ENCODE results near the gene IQCN.

Gene IQCN

DNA sequence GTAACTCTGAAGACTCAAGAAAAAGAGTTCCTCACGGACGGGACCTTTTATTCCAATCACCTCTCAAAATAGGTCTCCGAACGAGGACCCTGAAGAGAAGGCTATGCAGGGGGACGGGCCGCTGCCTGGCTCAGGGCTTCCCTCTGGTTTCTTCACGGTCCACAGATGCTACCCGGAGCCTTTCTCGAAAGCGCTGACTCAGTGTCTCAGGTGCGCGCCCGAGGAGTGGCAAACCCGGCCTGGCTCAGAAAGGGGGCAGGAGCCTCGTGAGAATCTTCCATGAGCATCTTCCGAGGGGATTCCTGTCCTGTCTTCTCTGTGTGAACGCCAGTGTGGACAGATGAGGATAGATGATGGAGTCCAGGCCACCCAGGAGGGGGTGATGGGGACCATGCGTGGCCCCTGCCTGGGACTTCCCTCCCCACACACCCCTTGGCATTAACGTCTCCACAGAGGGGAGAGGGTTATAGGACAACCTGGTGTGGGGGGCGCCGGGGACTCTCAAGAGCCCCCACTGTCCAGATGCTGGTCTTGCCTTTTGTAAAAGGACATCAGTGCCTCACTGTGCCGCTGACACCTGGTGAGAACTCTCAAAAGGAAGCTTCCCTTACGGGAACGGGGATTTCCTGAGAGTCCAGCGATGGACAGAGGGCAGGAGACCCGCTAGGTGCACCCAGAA lies 32.1 kb upstream of the IQCN start:
- DNase-seq, result no peak

DNA sequence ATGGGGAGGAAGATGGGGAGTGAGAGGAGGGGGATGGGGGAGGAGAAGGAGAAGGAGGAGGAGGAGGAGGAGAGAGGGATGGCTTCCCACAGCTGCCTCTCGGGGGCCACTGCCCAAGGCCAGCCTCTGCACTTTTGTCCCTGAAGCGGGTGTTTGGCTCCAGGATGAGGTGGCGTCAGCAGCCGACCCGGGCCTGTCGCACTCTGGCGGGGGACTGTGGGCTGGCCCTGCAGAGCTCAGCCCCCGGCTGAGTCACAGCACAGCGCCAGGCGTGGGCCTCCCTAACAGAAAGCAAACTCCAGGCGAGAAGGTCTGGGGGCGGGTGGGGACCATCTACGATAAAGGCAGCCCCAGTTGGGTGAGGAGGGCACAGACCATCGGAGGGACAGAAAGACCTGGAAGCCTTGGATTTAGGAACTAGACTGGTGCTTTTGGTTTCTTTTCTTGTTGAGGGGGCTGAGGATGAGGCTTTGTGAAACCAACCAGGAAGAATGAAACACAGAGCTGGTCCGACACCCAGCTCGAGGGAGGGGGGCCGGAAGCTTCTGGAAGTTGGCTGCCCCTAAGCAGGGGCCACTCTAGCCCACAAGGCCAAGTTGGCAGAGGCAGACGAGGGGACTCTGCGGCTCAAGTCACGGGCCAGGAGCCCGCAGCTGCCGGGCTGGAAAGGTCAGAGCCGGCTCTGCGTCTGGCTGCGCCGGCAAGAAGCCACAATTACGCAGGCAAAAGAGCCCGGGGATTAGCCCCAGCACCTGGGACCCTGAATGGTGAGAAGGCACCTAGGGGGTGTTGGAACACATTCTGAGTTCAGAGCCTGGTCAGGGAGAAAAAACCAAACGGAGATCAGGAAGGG lies 30.4 kb upstream of the IQCN start:
- DNase-seq, result peak; percentile 86

DNA sequence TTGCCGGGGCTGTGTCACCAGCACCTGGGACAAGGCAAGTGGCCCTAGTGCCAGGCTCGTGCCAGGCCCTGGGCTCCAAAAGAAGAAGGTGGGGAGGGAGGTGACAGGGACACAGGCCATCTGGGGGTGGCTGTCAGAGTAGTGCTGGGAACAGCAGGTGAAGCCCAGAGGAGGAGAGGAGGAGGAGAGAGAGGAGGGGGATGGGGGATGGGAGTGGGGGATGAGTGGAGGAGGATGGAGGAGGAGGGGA lies 29.9 kb upstream of the IQCN start:
- DNase-seq, result no peak

DNA sequence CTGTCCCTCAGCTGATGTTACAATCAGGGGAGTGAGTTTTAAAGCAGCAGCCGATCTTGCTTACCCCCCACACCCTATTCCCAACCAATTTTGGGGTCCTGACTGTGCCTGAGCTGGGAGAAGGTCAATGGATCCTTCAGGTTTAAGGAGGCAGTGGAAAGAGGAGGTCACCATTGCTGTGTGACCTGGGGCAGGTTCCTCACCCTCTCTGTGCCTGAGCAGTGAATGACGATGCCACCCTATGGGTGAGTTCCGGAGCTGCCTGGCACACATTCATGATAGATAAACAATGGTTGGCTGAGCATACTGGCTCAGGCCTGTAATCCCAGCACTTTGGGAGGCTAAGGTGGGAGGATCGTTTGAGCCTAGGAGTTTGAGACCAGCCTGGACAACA lies 27.5 kb upstream of the IQCN start:
- DNase-seq, result no peak

DNA sequence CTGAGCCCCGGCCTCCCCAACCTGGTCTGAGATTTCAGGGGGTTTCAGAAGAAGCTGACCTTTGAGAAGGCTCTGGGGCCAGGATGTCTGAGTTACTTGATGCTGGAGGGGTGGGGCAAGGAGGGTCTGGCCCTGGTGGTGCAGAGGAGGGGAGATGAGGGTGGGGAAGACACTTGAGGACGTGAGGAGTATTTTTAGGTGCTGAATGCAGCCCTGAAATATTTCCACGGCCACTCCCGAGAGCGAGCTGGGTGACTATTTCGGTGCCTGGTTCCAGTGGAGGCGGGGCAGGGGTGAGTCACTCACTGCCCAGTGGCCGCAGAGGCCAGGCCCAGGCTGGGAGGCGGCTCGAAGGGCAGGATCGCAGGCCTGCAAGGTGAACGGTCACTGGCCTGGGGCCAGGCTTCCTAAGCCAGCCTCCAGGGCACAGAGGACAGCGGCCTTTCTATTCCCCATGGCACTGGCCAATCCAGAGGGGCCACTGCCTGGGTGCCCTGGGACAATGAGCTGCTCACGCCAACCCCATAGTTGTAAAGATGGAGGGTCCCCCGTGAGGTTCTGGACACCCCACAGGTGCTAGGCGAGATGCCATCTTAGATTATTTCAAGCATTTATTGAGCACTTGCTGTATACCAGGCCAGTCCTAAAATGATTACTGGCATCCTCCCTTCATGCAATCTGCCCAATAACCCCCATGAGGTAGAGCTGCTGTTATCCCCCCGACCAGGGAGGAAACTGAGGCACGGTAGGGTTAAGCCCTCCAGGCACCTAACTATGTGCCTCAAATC lies 26.9 kb upstream of the IQCN start:
- no peak for DNase-seq

DNA sequence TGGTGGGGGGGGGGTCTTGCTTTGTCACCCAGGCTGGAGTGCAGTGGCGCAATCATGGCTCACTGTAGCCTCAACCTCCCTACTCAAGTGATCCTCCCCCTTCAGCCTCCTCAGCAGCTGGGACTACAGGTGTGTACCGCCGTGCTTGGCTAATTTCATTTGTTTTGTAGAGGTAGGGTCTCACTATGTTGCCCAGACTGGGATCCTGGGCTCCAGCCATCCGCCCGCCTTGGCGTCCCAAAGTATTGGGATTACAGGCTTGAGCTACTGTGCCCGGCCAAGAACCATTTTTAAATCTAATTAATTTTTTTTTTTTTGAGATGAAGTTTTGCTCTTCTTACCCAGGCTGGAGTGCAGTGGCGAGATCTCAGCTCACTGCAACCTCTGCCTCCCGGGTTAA lies 25.4 kb upstream of the IQCN start:
- DNase-seq, result no peak

DNA sequence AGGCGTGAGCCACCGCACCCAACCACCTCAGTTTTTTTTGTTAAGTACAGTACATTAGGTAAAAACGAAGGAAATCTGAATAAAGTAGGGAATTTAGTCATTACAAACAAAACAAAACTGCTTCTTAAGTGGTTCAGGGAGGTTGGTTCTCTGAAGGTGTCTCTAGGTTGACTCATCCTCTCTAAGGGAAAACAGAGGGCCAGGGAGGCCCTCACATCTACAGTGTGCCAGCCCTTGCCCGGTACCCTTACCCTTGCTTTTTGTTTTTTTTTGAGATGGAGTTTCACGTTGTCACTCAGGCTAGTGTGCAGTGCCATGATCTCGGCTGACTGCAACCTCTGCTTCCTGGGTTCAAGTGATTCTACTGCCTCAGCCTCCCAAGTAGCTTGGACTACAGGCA lies 24.3 kb upstream of the IQCN start:
- DNase-seq, result no peak

- DNase-seq, result no peak
Observed at GRCh38 chr19:18297308-18297707, 23.1 kb upstream of the IQCN start.

- DNase-seq, result no peak
Observed at GRCh38 chr19:18295034-18295451, 20.8 kb upstream of the IQCN start.

DNA sequence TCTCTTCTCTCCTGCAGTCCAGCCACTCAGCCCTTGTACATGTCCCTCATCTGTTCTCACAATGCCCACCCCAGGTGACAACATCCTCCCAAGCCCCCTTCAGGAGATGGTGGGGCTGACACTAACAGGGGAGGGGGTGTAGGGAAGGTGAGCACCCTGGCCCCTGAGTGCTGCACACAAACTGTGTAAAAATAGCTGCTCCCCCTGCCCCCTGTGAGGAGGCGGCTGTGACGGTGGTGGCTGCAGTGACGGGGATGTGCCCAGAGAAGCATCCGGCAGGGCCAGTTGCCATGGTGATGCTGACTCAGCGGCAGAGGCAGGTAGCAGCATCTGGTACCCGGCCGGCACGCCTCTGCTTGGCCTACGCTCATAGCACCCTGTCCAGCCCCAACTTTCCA lies 20.2 kb upstream of the IQCN start:
- DNase-seq, result peak; percentile 94

DNA sequence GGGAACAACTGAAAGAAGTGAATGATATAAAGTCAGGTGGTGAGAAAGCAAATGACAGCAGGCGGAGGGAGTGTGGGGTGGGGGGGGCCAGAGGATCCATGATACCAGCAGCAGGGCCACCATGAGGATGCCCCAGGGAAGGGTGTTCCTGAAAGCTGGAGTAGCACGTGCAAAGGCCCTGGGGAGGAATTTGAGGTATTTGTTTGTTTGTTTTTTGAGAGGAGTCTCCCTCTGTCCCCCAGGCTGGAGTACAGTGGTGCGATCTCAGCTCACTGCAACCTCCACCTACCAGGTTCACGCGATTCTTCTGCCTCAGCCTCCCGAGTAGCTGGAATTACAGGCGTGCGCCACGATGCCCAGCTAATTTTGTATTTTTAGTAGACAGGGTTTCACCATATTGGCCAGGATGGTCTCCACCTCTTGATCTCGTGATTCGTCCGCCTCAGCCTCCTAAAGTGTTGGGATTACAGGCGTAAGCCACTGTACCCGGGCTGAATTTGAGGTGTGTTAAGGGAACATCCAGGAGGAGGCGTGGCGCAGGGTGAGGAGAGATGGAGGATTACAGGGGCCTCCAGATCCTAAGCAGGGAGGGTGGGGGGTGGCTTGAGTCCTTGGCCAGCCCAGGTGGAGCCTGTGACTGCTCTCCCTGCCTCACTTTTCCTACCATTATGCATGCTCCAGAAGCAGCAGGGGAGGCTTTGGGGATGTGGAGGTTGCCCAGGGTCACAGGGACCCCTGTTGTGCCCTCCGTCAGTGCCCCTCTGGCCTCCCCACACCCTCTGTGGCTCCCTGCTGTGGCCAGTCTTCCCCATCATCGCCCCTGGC lies 19.6 kb upstream of the IQCN start:
- no peak for DNase-seq

DNA sequence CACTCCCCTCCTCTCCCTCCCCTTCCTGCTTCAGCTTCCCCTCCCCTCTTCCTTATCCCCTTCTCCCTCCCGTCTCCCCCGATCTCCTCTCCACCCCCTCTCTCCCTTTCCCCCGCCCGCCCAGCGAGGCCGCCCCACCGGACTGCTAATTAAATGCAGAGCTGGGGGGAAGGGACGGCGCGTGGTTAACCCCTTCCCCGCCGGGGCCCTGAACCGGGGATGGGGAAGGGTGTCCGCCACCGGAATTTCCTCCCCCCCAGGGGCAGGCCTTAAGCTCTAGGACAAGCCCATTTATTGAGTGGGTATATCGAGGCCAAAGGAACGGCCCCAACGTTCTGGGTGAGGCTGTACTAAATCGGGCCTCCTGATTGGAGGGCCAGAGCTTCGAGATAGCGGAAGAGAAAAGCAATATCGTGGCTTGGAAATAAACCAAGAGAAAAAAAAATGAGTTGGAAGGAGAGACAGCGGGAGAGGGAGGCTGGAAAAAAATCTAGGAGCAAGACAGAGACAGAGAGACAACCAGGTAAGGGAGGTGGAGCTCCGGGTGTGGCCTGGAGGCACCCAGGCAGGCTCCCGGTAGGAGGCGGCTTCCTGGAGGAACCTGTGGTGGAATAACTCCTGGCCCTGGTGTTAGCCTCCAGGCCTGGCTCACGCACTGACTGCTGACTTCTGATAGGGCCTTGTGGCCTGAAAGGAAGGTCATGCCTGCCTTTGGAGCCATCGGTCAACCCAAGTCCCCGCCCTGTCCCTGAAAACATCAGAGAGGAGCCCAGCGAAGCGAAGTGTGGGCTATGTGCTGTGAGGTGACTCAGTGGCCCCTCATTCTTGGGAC lies 18.8 kb upstream of the IQCN start:
- DNase-seq, result peak; percentile 29

DNA sequence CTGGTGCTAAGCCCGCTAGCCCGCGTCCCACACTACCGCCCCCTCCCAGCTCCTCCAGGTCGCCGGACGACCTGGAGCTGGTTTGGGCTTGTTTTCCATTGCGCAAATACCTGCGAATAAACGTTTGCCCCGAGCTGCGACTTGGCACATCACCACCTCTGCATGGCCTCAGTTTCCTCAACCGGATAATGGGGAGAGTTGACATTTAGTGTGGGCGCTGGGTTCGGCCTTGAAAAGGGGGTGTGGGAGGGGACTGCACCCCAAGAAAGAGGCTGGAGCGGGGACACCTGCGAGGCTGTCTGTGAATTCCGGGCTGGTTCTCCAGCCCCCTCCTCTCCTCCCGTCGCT lies 18.2 kb upstream of the IQCN start:
- DNase-seq, result peak; percentile 18

- DNase-seq, result peak; percentile 73
Observed at GRCh38 chr19:18291590-18292461, 17.6 kb upstream of the IQCN start.

DNA sequence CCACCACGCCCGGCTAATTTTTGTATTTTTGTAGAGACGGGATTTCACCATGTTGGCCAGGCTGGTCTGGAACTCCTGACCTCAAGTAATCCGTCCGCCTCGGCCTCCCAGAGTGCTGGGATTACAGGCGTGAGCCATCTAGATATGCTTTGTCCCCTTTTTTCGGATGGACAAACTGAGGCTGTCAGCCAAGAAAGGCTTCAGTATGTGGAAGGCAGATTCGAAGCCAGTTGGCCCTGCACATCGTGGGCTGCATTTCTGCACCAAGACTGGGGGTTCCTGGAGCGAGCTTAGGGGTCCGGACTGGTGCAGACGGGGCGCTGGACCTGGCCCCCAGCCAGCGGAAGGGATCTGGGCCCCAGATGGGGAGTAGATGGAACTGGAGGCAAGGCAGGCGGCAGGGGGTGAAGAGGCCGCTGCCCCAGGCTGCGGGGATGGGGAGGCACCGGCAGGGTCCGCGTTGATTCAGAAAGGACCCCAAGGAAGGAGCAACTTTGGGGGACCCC lies 16.8 kb upstream of the IQCN start:
- DNase-seq, result no peak

- DNase-seq, result peak; percentile 93
Observed at GRCh38 chr19:18290302-18291018, 16.2 kb upstream of the IQCN start.

- DNase-seq, result no peak
Observed at GRCh38 chr19:18289471-18290301, 15.4 kb upstream of the IQCN start.

- no peak for DNase-seq
Observed at GRCh38 chr19:18287836-18288772, 13.9 kb upstream of the IQCN start.

Measured in CD4-positive, alpha-beta T cell treated with Interleukin-4 for 4 hours (primary cell).